NT2/D1 (cell line): ENCODE results near the gene KRT3.

Experiments used
- SUZ12 ChIP-seq: IDR thresholded peaks from 2 replicates; pipeline ENCODE4 v1.6.1; 2011; ENCODE audit not compliant: insufficient read length, insufficient read depth; ENCODE audit errors: extremely low read depth
- YY1 ChIP-seq: IDR thresholded peaks from 2 replicates; pipeline ENCODE4 v1.6.1; 2011; ENCODE audit not compliant: insufficient read length, insufficient read depth
- ZNF274 ChIP-seq: IDR thresholded peaks from 2 replicates; pipeline ENCODE4 v1.6.1; 2011; ENCODE audit warnings: mild to moderate bottlenecking, low read depth, low read length

DNA sequence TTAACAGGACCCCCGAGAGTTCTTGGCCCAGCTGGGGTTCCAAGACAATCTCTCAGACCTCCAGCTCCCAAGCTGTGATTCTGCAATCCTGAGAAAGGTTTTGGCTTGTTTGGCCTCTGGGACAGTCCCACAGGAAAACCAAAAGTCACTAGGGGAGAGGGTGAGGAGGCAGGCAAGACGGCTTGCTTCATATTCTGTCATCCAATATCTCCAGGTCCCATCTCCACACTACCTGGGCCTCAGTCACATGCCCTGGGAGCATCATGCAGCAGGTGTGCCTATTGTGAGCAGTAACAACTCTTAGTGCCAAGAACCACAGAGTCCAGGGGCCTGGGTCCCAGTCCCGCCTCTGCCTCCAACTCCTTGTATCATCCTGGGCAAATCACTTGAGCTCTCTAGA is 36.5 kb upstream of the KRT3 start:
- TF ChIP-seq YY1: no peak
- no peak for TF ChIP-seq SUZ12
- TF ChIP-seq ZNF274: no peak
